Mesothelial cell of epicardium (in vitro differentiated cells): Measurements from ENCODE around the gene DCST2. TPM values are rescaled to one million over a fixed set of nuclear protein-coding genes. Genes with fewer than 3 reads are reported as not detected.
A peak's percentile ranks its signal among the peaks of the same experiment; 100 is the strongest.

Experiments used
- DNase-seq, 2 experiments: peaks; one replicate each; pipeline ENCODE4 v3.0.0; 2021; ENCODE audit warnings: low spot score in 2 of 2; ENCODE audit not compliant: unreplicated experiment in 2 of 2
- H3K27ac Mint-ChIP-seq: 2 replicates; pipeline ENCODE4 v1.8.0; 2021; ENCODE audit warnings: mixed read lengths
- H3K27me3 Mint-ChIP-seq: 2 replicates; pipeline ENCODE4 v1.8.0; 2021; ENCODE audit warnings: low read depth, mixed read lengths
- H3K36me3 Mint-ChIP-seq: 2 replicates; pipeline ENCODE4 v1.8.0; 2021; ENCODE audit warnings: mixed read lengths
- H3K4me1 Mint-ChIP-seq: 2 replicates; pipeline ENCODE4 v1.8.0; 2021; ENCODE audit warnings: mixed read lengths
- H3K4me3 Mint-ChIP-seq: 2 replicates; pipeline ENCODE4 v1.8.0; 2021; ENCODE audit warnings: mild to moderate bottlenecking, moderate library complexity, mixed read lengths
- H3K9me3 Mint-ChIP-seq: 2 replicates; pipeline ENCODE4 v1.8.0; 2021; ENCODE audit warnings: mixed read lengths
- CTCF ChIP-seq: fragments of 200-600 bp; sonication (generic); IDR thresholded peaks from one replicate; pipeline ENCODE4 v1.5.0; 2021; ENCODE audit warnings: antibody characterized with exemption; ENCODE audit not compliant: unreplicated experiment
- microRNA-seq: library from miRNA; unstranded; fragments of <30 nt; microRNA quantifications from one replicate; pipeline ENCODE4 v1.2.0, GENCODE V29; 2021; ENCODE audit warnings: inconsistent platforms, mixed read lengths
- total RNA-seq: library from RNA; stranded (reverse); gene quantifications from 3 replicates; pipeline ENCODE4 v1.2.1, GENCODE V29; 2021

DCST2 gene
- total RNA-seq, 1 donor from 2014 or later, result 1.8 TPM

- Mint-ChIP-seq H3K27ac (peak within 1 kb of the TSS; percentile 13), H3K4me3 (peak within 1 kb of the TSS; percentile 59)
Observed at GRCh38 chr1:154970631-154971340, 62.8 kb downstream of the DCST2 start, which contains the start of gene SHC1. Gene SHC1, minus strand, starts transcription at chr1:154970747. Its CDS starts 221 bp downstream, at chr1:154970526.

GRCh38 chr1:154969860-154970452 lies 63.6 kb downstream of the DCST2 start:
- no peak for TF ChIP-seq CTCF
- H3K4me3 Mint-ChIP-seq, result peak overlapping the region; percentile 59
- no peak for DNase-seq
- no peaks in the 10 kb centered on the region for H3K27me3 Mint-ChIP-seq
- peaks cover 9% of the 10 kb centered on the region for H3K36me3 Mint-ChIP-seq
- no peaks in the 10 kb centered on the region for H3K9me3 Mint-ChIP-seq
- H3K4me1 Mint-ChIP-seq, result peaks cover 40% of the 10 kb centered on the region
- peak overlapping the region; percentile 13 for H3K27ac Mint-ChIP-seq

More at GRCh38 chr1:154970631-154971340, 62.8 kb downstream of the DCST2 start, which contains the start of gene SHC1:
- H3K9me3 Mint-ChIP-seq, result no peaks in the 10 kb centered on the region
- no peak for TF ChIP-seq CTCF
- DNase-seq, result peak; percentile 74 to 85
- peaks cover 5% of the 10 kb centered on the region for H3K36me3 Mint-ChIP-seq
- H3K4me1 Mint-ChIP-seq, result peaks cover 40% of the 10 kb centered on the region
- no peaks in the 10 kb centered on the region for H3K27me3 Mint-ChIP-seq

- H3K27ac Mint-ChIP-seq, result peak overlapping the region; percentile 13
- peaks cover 40% of the 10 kb centered on the region for H3K4me1 Mint-ChIP-seq
- no peak for DNase-seq
- H3K4me3 Mint-ChIP-seq, result peak overlapping the region; percentile 59
- H3K36me3 Mint-ChIP-seq, result peaks cover 9% of the 10 kb centered on the region
- no peak for TF ChIP-seq CTCF
- no peaks in the 10 kb centered on the region for H3K9me3 Mint-ChIP-seq
- H3K27me3 Mint-ChIP-seq, result no peaks in the 10 kb centered on the region
Observed at GRCh38 chr1:154969246-154969645, 64.3 kb downstream of the DCST2 start.

- no peak for TF ChIP-seq CTCF
- peaks cover 42% of the 10 kb centered on the region for H3K4me1 Mint-ChIP-seq
- H3K27ac Mint-ChIP-seq, result peak overlapping the region; percentile 48
- DNase-seq, result no peak
- peak overlapping the region; percentile 59 for H3K4me3 Mint-ChIP-seq
- H3K27me3 Mint-ChIP-seq, result no peaks in the 10 kb centered on the region
- H3K9me3 Mint-ChIP-seq, result no peaks in the 10 kb centered on the region
- peaks cover 11% of the 10 kb centered on the region for H3K36me3 Mint-ChIP-seq
Observed at GRCh38 chr1:154968731-154969130, 64.8 kb downstream of the DCST2 start.

Small RNAs within 50 kb of the gene (microRNA-seq; reads per million reads assigned to microRNA genes)
- gene MIR4258, result not detected

Other genes with a start within 250 kb of the DCST2 start
- gene KCNN3, start 163.5 kb downstream of the DCST2 start, total RNA-seq, result 1.2 to 1.5 TPM (median 1.3 TPM) in 3 replicates
- gene PMVK, start 97.1 kb downstream of the DCST2 start, total RNA-seq, result 19.7 to 21.2 TPM (median 20.5 TPM) in 3 replicates
- 53.8 to 56.2 TPM (median 56.2 TPM) in 3 replicates for gene PBXIP1, start 77.7 kb downstream of the DCST2 start, total RNA-seq
- 43.8 to 47.3 TPM (median 44.6 TPM) in 3 replicates for gene PYGO2, start 72.0 kb downstream of the DCST2 start, total RNA-seq
- 115 to 132 TPM (median 117 TPM) in 3 replicates for gene SHC1, start 63.0 kb downstream of the DCST2 start, total RNA-seq
- gene CKS1B, start 59.1 kb downstream of the DCST2 start, total RNA-seq, result 64.0 to 70.9 TPM (median 68.2 TPM) in 3 replicates
- gene FLAD1, start 50.4 kb downstream of the DCST2 start, total RNA-seq, result 46.8 to 49.6 TPM (median 48.3 TPM) in 3 replicates
- gene LENEP, start 40.2 kb downstream of the DCST2 start, total RNA-seq, result 0.49 to 1.3 TPM (median 0.87 TPM) in 3 replicates
- gene ZBTB7B, start 31.0 kb downstream of the DCST2 start, total RNA-seq, result 19.9 to 21.7 TPM (median 21.7 TPM) in 3 replicates
- 0.58 TPM in 1 of 3 replicates, not detected in the others for gene DCST1, start within 50 bp of the DCST2 start, total RNA-seq
- 32.7 to 36.1 TPM (median 36.1 TPM) in 3 replicates for gene ADAM15, start 17.5 kb upstream of the DCST2 start, total RNA-seq
- gene EFNA4, start 30.0 kb upstream of the DCST2 start, total RNA-seq, result 30.8 to 31.2 TPM (median 30.9 TPM) in 3 replicates
- gene EFNA3, start 45.1 kb upstream of the DCST2 start, total RNA-seq, result 14.6 to 17.8 TPM (median 15.4 TPM) in 3 replicates
- 92.4 to 94.8 TPM (median 93.1 TPM) in 3 replicates for gene EFNA1, start 94.1 kb upstream of the DCST2 start, total RNA-seq
- gene SLC50A1, start 102.1 kb upstream of the DCST2 start, total RNA-seq, result 25.6 to 33.5 TPM (median 25.9 TPM) in 3 replicates
- 49.7 to 60.9 TPM (median 54.1 TPM) in 3 replicates for gene DPM3, start 106.8 kb upstream of the DCST2 start, total RNA-seq
- gene KRTCAP2, start 139.5 kb upstream of the DCST2 start, total RNA-seq, result 120 to 143 TPM (median 123 TPM) in 3 replicates
- 5.7 to 6.6 TPM (median 6.3 TPM) in 3 replicates for gene TRIM46, start 140.1 kb upstream of the DCST2 start, total RNA-seq
- 53.1 to 57.9 TPM (median 54.0 TPM) in 3 replicates for gene THBS3, start 174.1 kb upstream of the DCST2 start, total RNA-seq
- 33.9 to 35.7 TPM (median 33.9 TPM) in 3 replicates for gene MTX1, start 174.9 kb upstream of the DCST2 start, total RNA-seq
- gene ENTREP3, start 221.7 kb upstream of the DCST2 start, total RNA-seq, result 51.9 to 56.1 TPM (median 56.0 TPM) in 3 replicates
- gene SCAMP3, start 228.6 kb upstream of the DCST2 start, total RNA-seq, result 46.8 to 50.5 TPM (median 49.8 TPM) in 3 replicates
- 104 to 108 TPM (median 105 TPM) in 3 replicates for gene CLK2, start 239.7 kb upstream of the DCST2 start, total RNA-seq
- gene HCN3, start 243.7 kb upstream of the DCST2 start, total RNA-seq, result 12.9 to 13.6 TPM (median 13.1 TPM) in 3 replicates